Upper lobe of right lung (tissue), 1 donor: ENCODE results near the gene CDKAL1. TPM values are rescaled to one million over a fixed set of nuclear protein-coding genes. Genes with fewer than 3 reads are reported as not detected.
"Not testable (repeated sequence)": the region's sequence is repeated elsewhere in the genome, so short reads cannot be mapped to it uniquely, and the experiment has no call there.

ENCODE experiments used
- ATAC-seq: fragments of 200-7000 bp; cut with Tn5 transposase; one replicate; pipeline ENCODE4 v1.9.1; 2020; ENCODE audit warnings: mild to moderate bottlenecking, moderate library complexity
- DNase-seq: peaks from one replicate; pipeline ENCODE4 v3.0.0-alpha.2; 2020
- H3K27ac ChIP-seq: fragments of 200-600 bp; one replicate; pipeline ENCODE4 v1.8.0; 2022
- H3K27me3 ChIP-seq: fragments of 200-600 bp; one replicate; pipeline ENCODE4 v1.8.0; 2022; ENCODE audit warnings: mild to moderate bottlenecking
- H3K36me3 ChIP-seq: fragments of 200-600 bp; one replicate; pipeline ENCODE4 v1.8.0; 2022
- H3K4me1 ChIP-seq: fragments of 200-600 bp; one replicate; pipeline ENCODE4 v1.8.0; 2022
- H3K4me3 ChIP-seq: fragments of 200-600 bp; one replicate; pipeline ENCODE4 v1.8.0; 2022; ENCODE audit warnings: mild to moderate bottlenecking
- H3K9me3 ChIP-seq: fragments of 200-600 bp; one replicate; pipeline ENCODE4 v1.8.0; 2022
- intact Hi-C: fragments of 100-400 bp; cut with DNase I; formaldehyde crosslinking; loops from one replicate; pipeline ENCODE4 v1.11.0; 2022
- total RNA-seq: library from RNA; stranded (reverse); fragmentation: NEBNext Ultra II Directional; extraction: Animal tissue kit (Norgen Biotek cat#: 25700); gene quantifications from one replicate; pipeline ENCODE4 v1.2.1, GENCODE V29; 2021
- TF ChIP-seq, protein P1 (sequence below): fragments of 200-600 bp; IDR thresholded peaks from one replicate; pipeline ENCODE4 v1.8.0; 2022; ENCODE audit warnings: antibody characterized with exemption
- donor health status: DM: no; HTN: yes; CAD: no; lungs with severe emphysema.

The CDKAL1 gene
- total RNA-seq, 1 donor from 2014 or later: 16.0 TPM

DNA sequence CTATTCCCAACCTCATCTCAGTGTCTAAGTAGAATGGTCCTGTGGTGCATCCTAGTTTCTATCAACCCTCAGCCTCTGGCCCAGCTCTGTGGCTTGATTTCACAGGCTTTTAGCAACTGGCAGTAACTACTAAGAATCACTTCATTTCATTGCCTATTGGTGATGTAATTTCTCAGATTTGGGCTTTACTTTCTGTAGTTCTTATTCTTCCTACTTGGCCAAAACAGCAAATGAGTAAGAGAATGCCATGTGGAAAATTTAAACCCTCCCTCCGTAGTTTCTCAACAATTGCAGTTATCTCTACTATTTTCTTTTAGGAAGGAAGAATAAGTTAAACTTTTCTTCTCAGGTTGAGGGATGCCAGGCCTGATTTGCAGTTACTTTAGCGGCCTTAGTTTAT lies 387.3 kb downstream of the CDKAL1 start:
- Histone ChIP-seq H3K27me3 (no peaks in the 10 kb centered on the region), H3K36me3 (no peaks in the 10 kb centered on the region), H3K27ac (no peak overlapping the region), H3K4me1 (no peaks in the 10 kb centered on the region), H3K4me3 (no peak overlapping the region), H3K9me3 (no peaks in the 10 kb centered on the region)
- ATAC-seq (no peak), DNase-seq (no peak)
- intact Hi-C loops: no loop called here
- TF ChIP-seq, protein P1, sequence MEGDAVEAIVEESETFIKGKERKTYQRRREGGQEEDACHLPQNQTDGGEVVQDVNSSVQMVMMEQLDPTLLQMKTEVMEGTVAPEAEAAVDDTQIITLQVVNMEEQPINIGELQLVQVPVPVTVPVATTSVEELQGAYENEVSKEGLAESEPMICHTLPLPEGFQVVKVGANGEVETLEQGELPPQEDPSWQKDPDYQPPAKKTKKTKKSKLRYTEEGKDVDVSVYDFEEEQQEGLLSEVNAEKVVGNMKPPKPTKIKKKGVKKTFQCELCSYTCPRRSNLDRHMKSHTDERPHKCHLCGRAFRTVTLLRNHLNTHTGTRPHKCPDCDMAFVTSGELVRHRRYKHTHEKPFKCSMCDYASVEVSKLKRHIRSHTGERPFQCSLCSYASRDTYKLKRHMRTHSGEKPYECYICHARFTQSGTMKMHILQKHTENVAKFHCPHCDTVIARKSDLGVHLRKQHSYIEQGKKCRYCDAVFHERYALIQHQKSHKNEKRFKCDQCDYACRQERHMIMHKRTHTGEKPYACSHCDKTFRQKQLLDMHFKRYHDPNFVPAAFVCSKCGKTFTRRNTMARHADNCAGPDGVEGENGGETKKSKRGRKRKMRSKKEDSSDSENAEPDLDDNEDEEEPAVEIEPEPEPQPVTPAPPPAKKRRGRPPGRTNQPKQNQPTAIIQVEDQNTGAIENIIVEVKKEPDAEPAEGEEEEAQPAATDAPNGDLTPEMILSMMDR: no peak

DNA sequence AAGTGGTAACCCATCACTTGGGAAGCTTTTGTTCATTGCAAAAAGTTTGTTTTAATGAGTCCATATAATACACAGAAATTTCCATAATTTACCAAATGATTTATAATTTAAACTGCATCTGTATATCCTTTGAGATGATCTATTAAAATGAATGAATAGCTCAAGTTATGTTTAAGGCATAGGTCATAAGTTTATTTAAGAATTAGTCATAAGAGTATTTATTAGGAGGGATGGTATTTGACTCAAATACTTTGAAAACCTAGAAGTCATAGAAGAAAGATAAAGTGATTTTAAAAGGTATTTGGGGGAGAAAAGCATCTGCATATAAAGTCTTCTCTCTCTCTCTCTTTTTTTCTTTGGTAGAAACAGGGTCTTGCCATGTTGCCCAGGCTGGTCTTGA lies 388.5 kb downstream of the CDKAL1 start:
- no peaks in the 10 kb centered on the region for H3K36me3 ChIP-seq
- no peaks in the 10 kb centered on the region for H3K4me1 ChIP-seq
- TF ChIP-seq, protein P1: no peak
- intact Hi-C loops: no loop called here
- no peak for DNase-seq
- H3K4me3 ChIP-seq: no peak overlapping the region
- H3K9me3 ChIP-seq: no peaks in the 10 kb centered on the region
- ATAC-seq: no peak
- H3K27ac ChIP-seq: no peak overlapping the region
- no peaks in the 10 kb centered on the region for H3K27me3 ChIP-seq

DNA sequence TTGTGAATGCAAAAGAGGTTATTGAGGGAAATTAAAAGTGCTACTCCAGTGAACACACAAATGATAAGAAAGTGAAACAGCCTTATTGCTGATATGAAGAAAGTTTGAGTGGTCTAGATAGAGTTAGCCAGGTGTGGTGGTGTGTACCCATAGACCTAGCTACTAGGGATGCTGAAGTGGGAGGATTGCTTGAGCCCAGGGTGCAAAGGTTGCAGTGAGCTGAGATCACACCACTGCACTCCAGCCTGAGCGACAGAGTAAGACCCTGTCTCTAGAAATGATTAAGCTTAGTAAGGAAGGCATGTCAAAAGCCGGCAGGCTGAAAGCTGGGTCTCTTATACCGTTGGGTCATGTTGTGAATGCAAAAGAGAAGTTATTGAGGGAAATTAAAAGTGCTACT lies 389.8 kb downstream of the CDKAL1 start:
- H3K36me3 ChIP-seq, intact Hi-C loops, H3K27ac ChIP-seq, H3K4me1 ChIP-seq, ATAC-seq, H3K27me3 ChIP-seq, H3K9me3 ChIP-seq, DNase-seq, H3K4me3 ChIP-seq: not testable (repeated sequence)

DNA sequence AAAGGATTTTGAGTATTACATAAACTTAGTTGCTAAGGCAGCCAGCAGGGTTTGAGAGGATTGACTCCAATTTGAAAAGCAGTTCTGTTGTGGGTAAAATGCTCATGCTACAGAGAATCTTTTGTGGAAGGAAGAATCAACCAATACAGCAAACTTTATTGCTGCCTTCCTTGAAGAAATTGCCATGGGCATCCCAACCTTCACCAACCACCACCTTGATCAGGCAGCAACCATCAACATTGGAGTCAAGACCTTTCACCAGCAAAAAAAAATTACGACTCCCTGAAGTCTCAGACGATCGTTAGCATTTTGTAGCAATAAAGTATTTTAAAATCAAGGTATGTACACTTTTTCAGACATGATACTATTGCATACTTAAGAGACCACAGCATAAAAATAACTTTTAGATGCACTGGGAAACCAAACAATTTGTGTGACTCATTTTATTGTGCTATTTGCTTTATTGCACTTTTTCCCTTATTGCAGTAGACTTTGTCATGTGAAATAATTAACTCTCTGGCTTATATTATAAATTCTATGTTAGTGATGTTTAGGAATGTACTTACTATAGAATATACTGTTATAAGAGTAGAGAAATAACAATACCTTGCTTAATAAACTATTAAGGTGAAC lies 390.8 kb downstream of the CDKAL1 start:
- intact Hi-C loops: no loop called here
- TF ChIP-seq, protein P1: no peak
- Histone ChIP-seq H3K27ac (no peak overlapping the region), H3K27me3 (no peaks in the 10 kb centered on the region), H3K9me3 (no peaks in the 10 kb centered on the region), H3K36me3 (no peaks in the 10 kb centered on the region), H3K4me3 (no peak overlapping the region), H3K4me1 (no peaks in the 10 kb centered on the region)
- DNase-seq: no peak
- no peak for ATAC-seq

DNA sequence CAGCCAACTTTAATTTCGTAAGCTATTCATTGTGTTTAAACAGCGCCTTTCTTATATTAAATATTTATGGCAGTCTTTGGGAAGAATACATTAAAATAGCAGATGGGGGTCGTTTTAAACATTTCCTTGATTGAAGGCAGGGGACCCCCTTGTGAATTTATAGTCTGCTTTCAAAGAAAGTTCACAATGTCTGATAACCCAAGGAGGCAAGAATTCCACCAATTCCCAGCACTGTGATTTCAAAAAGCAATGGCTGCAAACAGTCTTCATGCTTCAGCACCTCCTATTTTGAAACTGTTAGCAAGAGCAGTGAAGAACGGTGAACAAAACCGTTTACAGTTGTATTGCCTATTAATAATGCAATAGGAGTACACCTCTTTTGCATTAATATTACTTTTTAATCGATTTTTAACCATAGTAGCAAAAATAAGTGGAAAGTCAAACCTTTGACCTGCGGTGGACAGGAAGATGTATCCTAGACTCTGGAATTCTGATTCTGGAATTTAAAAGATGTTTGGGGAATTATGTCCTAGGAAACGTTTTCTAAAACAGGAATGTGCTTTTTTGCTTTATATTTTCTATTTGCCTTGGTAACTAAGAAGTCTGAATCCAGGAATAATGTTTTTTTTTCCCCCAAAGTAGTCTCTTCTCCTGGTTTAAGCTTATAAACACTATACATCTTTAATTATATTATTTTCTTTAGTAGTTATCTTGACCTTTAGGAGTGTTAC lies 393.0 kb downstream of the CDKAL1 start:
- TF ChIP-seq, protein P1: no peak
- no peak for ATAC-seq
- H3K27ac ChIP-seq: no peak overlapping the region
- no peak overlapping the region for H3K4me3 ChIP-seq
- H3K27me3 ChIP-seq: no peaks in the 10 kb centered on the region
- no peak for DNase-seq
- no peaks in the 10 kb centered on the region for H3K9me3 ChIP-seq
- intact Hi-C loops: no loop called here
- H3K4me1 ChIP-seq: no peaks in the 10 kb centered on the region
- no peaks in the 10 kb centered on the region for H3K36me3 ChIP-seq

DNA sequence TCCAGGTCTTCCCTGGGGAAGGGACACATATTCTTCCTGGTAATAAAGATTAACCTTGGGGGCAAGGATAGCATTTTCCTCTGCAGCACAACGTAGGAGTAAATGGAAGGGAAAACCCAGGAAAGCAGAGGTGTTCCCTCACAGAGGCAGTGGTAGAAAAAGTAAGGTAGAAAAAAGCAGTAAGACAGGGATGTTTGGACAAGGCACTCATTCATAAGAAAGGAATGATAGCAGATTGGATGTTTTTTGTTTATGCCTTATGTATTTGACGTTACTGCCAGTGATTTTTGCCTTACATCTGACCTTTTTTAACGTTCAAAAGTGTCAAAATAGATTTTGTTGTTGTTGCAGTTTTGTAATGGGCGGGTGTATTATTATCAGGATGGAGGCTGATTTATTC lies 395.0 kb downstream of the CDKAL1 start:
- Histone ChIP-seq H3K27me3 (no peaks in the 10 kb centered on the region), H3K9me3 (no peaks in the 10 kb centered on the region), H3K4me1 (no peaks in the 10 kb centered on the region), H3K27ac (no peak overlapping the region), H3K4me3 (no peak overlapping the region), H3K36me3 (no peaks in the 10 kb centered on the region)
- TF ChIP-seq, protein P1: no peak
- DNase-seq: no peak
- no peak for ATAC-seq
- intact Hi-C loops: no loop called here
